HG02884 (cell line): ENCODE data around the gene ASMTL.
"Not testable (repeated sequence)": the region's sequence is repeated elsewhere in the genome, so short reads cannot be mapped to it uniquely, and the experiment has no call there.

Experiments used
- ATAC-seq: cut with Tn5 transposase; IDR thresholded peaks from one replicate; pipeline ENCODE4 v1.9.1; 2021; ENCODE audit warnings: mild to moderate bottlenecking, moderate library complexity; ENCODE audit not compliant: unreplicated experiment

The ASMTL gene

GRCh38 chrX:1442016-1442665 lies 10.6 kb downstream of the ASMTL start:
- no peak for ATAC-seq

- no peak for ATAC-seq
Observed at GRCh38 chrX:1440506-1440905, 12.2 kb downstream of the ASMTL start.

- no peak for ATAC-seq
Observed at GRCh38 chrX:1435241-1435895, 17.3 kb downstream of the ASMTL start.

GRCh38 chrX:1434871-1435240 lies 17.9 kb downstream of the ASMTL start:
- ATAC-seq = no peak

GRCh38 chrX:1433646-1434357 lies 18.9 kb downstream of the ASMTL start:
- no peak for ATAC-seq

GRCh38 chrX:1430451-1430850 lies 22.3 kb downstream of the ASMTL start:
- ATAC-seq = no peak

- no peak for ATAC-seq
Observed at GRCh38 chrX:1427756-1428155, 25.0 kb downstream of the ASMTL start.

- not testable (repeated sequence) for ATAC-seq
Observed at GRCh38 chrX:1426321-1426720, 26.4 kb downstream of the ASMTL start.

GRCh38 chrX:1425381-1425780 lies 27.3 kb downstream of the ASMTL start:
- no peak for ATAC-seq

- no peak for ATAC-seq
Observed at GRCh38 chrX:1424147-1424851, 28.4 kb downstream of the ASMTL start.

GRCh38 chrX:1423215-1423614 lies 29.5 kb downstream of the ASMTL start:
- ATAC-seq = no peak

- no peak for ATAC-seq
Observed at GRCh38 chrX:1422135-1422465, 30.6 kb downstream of the ASMTL start.

GRCh38 chrX:1421433-1422134 lies 31.1 kb downstream of the ASMTL start:
- no peak for ATAC-seq

- no peak for ATAC-seq
Observed at GRCh38 chrX:1420371-1420770, 32.3 kb downstream of the ASMTL start.

- no peak for ATAC-seq
Observed at GRCh38 chrX:1419545-1420355, 33.0 kb downstream of the ASMTL start.

- ATAC-seq = no peak
Observed at GRCh38 chrX:1418901-1419544, 33.7 kb downstream of the ASMTL start.

- ATAC-seq = no peak
Observed at GRCh38 chrX:1417921-1418771, 34.6 kb downstream of the ASMTL start.

GRCh38 chrX:1416965-1417760 lies 35.5 kb downstream of the ASMTL start:
- ATAC-seq = no peak
